ENCODE results near the gene MED27.

The MED27 gene

DNA sequence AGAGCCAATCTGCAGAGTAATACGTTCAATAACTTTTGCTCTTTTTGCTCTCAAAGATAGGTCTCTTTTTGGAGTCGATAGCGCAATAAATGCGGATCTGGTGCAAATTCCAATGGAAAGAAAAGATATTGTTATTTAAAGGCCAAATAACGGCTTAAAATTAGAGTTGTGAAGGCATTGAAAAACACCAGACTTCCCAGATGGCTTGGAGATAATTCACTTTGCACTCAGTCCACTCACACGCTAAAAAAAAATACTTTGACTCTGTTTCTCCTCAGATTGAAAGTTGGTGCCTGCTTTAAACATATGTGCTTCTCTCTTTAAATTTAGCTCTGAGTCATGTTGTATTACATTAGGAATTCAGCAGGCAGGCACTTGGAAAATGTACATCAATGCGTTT lies 19.5 kb upstream of the MED27 start:
- no peak overlapping the region for H3K4me3 ChIP-seq (replicated peaks; ENCODE audit: low read depth, low read length)
- TF ChIP-seq, protein P1, sequence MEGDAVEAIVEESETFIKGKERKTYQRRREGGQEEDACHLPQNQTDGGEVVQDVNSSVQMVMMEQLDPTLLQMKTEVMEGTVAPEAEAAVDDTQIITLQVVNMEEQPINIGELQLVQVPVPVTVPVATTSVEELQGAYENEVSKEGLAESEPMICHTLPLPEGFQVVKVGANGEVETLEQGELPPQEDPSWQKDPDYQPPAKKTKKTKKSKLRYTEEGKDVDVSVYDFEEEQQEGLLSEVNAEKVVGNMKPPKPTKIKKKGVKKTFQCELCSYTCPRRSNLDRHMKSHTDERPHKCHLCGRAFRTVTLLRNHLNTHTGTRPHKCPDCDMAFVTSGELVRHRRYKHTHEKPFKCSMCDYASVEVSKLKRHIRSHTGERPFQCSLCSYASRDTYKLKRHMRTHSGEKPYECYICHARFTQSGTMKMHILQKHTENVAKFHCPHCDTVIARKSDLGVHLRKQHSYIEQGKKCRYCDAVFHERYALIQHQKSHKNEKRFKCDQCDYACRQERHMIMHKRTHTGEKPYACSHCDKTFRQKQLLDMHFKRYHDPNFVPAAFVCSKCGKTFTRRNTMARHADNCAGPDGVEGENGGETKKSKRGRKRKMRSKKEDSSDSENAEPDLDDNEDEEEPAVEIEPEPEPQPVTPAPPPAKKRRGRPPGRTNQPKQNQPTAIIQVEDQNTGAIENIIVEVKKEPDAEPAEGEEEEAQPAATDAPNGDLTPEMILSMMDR (IDR thresholded peaks at IDR 0.05; ENCODE audit: low read length, missing control alignments) = no peak
- no peak for DNase-seq (ENCODE audit: low read depth)

DNA sequence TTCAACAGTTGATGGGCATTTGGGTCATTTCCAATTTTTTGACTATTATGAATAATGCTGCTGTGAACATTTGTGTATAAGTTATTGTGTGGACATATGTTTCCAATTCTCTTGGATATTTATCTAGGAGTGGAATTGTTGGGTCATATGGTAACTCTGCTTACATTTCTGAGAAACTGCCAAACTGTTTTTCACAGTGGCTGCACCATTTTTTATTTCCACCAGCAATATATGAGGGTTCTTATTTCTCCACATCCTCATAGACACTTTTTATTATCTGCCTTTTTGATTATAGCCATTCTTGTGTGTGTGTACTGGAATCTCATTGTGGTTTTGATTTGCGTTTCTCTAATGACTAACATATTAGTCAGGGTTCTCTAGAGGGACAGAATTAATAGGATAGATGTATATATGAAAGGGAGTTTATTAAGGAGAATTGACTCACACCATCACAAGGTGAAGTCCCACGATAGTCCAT lies 14.7 kb upstream of the MED27 start:
- no peak overlapping the region for H3K4me3 ChIP-seq (replicated peaks; ENCODE audit: low read depth, low read length)
- TF ChIP-seq, protein P1 (IDR thresholded peaks at IDR 0.05; ENCODE audit: low read length, missing control alignments) = no peak
- peak; percentile 76 for DNase-seq (ENCODE audit: low read depth)

DNA sequence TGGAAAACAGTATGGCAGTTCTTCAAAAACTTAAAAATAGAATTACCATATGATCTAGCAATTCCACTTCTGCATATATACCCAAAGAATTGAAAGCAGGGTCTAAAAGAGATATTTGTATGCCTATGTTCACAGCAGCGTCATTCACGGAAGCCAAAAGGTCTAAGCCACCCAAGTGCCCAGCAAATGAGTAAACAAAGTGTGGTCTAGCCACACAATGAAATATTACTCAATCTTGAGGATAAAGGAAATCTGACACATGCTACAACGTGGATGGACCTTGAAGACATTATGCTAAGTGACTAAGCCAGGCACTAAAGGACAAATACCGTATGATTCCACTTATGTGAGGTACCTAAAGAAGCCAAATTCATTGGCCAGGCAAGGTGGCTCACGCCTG lies 11.1 kb upstream of the MED27 start:
- TF ChIP-seq, protein P1 (IDR thresholded peaks at IDR 0.05; ENCODE audit: low read length, missing control alignments) = no peak
- peak; percentile 73 for DNase-seq (ENCODE audit: low read depth)
- H3K4me3 ChIP-seq (replicated peaks; ENCODE audit: low read depth, low read length) = no peak overlapping the region

DNA sequence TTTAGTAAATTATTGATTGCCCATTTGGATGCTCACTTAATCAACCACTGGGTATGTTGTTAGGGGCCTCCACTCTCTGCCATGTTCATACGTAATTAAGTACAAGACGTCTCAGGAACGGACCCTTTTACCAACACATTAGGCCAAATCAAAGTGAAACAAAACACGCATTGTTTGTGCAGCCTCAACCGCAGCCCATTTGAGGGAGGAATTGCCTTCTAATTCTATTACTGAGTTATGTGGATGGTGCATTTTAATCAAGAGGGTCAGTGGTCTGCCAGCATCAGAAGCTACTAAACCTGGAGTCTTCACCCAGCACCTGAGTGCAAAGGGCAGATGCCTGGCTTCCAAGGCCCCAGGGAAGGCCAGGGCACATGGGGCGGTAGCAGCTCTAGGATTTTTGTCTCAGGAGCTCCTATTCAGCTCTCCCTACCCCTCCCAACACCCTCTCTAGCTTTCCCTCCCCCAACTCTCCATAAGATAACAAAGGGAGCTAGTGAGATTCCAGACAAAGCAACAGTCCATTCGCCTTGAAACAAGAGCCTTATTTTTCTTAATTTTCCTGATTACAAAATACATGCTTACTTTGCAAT lies 7.9 kb upstream of the MED27 start:
- no peak for DNase-seq (ENCODE audit: low read depth)
- TF ChIP-seq, protein P1 (IDR thresholded peaks at IDR 0.05; ENCODE audit: low read length, missing control alignments) = no peak
- H3K4me3 ChIP-seq (replicated peaks; ENCODE audit: low read depth, low read length) = no peak overlapping the region

DNA sequence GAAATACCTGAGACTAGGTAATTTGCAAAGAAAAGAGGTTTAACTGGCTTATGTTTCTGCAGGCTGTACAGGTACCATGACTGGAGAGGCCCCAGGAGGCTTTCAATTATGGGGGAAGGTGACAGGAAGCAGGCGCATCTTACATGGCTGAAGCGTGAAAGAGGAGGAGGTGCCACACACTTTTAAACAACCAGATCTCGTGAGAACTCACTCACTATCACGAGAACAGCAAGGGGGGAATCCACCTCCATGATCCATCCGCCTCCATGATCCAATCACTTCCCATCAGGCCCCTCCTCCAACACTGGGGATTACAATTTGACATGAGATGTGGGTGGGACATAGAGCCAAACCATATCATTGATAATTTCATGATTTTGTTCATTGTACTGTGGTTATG lies 2.5 kb upstream of the MED27 start:
- no peak for DNase-seq (ENCODE audit: low read depth)
- H3K4me3 ChIP-seq (replicated peaks; ENCODE audit: low read depth, low read length) = no peak overlapping the region
- TF ChIP-seq, protein P1 (IDR thresholded peaks at IDR 0.05; ENCODE audit: low read length, missing control alignments) = no peak

DNA sequence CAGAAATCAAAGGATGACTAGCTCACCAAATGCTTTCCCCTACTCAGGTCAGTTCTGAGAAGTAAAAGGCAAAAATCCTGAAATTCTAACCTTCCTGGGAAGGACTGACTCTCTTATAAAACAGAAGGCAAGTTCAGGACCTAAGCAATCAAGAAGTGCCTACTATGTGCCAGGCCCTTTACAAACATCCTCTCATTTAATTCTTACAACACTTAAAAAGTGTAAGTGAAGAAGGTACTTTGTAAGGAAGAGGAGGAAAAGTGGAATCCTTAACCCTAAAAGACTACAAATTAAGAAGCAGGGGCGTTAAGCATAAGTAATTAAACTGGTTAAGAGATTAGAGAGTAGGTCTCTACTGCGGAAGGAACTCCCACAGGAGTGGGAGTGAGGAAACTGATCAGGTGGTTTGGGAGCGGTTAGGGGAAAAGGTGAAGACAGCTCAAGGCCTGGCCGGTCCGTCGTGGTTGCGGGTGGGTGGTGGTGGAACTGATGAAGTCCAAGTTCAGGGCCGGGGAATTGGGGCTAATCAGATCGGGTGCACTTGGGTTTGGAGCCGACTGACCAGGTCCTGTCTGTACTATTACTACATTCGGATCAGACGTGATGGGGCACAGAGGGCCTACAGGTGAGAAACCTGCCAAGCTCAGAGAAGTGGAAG lies 839 bp downstream of the MED27 start:
- TF ChIP-seq, protein P1 (IDR thresholded peaks at IDR 0.05; ENCODE audit: low read length, missing control alignments) = no peak
- peak overlapping the region; percentile 69 for H3K4me3 ChIP-seq (replicated peaks; ENCODE audit: low read depth, low read length)
- no peak for DNase-seq (ENCODE audit: low read depth)

Data from fibroblast of pulmonary artery (primary cell).